Heart right ventricle (tissue), 16 donors: ENCODE results near the gene GRB10. TPM values are rescaled to one million over a fixed set of nuclear protein-coding genes. Genes with fewer than 3 reads are reported as not detected.

Experiments used
- ATAC-seq, 8 donors: fragments of 200-7000 bp; cut with Tn5 transposase; one replicate each; pipeline ENCODE4 v1.9.1; 2020; ENCODE audit warnings: mild to moderate bottlenecking in 8 of 8, moderate library complexity in 8 of 8, moderate number of reproducible peaks in 1 of 8
- DNase-seq, 2 donors: peaks; one replicate each; pipeline ENCODE4 v3.0.0-alpha.2; 2020
- H3K27ac ChIP-seq, 10 donors: fragments of 200-600 bp; sonication (generic) in 2 of 10; one replicate each; pipeline versions ENCODE4 v1.5.0 to v1.8.0; 2020 to 2022; ENCODE audit warnings: mild to moderate bottlenecking in 3 of 10
- H3K27me3 ChIP-seq, 7 donors: fragments of 200-600 bp; one replicate each; pipeline ENCODE4 v1.8.0; 2021 to 2022; ENCODE audit warnings: mild to moderate bottlenecking in 2 of 7
- H3K36me3 ChIP-seq, 9 donors: fragments of 200-600 bp; sonication (generic) in 1 of 9; one replicate each; pipeline versions ENCODE4 v1.5.0 to v1.8.0; 2020 to 2022; ENCODE audit warnings: mild to moderate bottlenecking in 2 of 9
- H3K4me1 ChIP-seq, 9 donors: fragments of 200-600 bp; sonication (generic) in 1 of 9; one replicate each; pipeline versions ENCODE4 v1.5.0 to v1.8.0; 2020 to 2022; ENCODE audit warnings: mild to moderate bottlenecking in 4 of 9
- H3K4me3 ChIP-seq, 10 donors: fragments of 200-600 bp; sonication (generic) in 2 of 10; one replicate each; pipeline versions ENCODE4 v1.5.0 to v1.8.0; 2020 to 2022; ENCODE audit warnings: mild to moderate bottlenecking in 7 of 10, moderate library complexity in 2 of 10
- H3K9me3 ChIP-seq, 11 donors: fragments of 200-600 bp in 10 of 11; sonication (generic) in 2 of 11; one replicate each; pipeline versions ENCODE4 v1.5.0 to v1.8.0; 2013 to 2022; ENCODE audit warnings: mild to moderate bottlenecking in 2 of 11, control low read depth in 1 of 11, moderate library complexity in 1 of 11
- WGBS, 2 donors: extraction: QIAGEN DNeasy Blood & Tissue Kit; methylation state at CpG; one replicate each; pipeline ENCODE4 v1.1.7; 2013; ENCODE audit warnings: inconsistent platforms in 1 of 2; 5-methylcytosine and 5-hydroxymethylcytosine counted together
- intact Hi-C, 10 donors: fragments of 100-400 bp; cut with DNase I; formaldehyde crosslinking; loops; one replicate each; pipeline versions ENCODE4 v1.11.1 to v1.14.2; 2022
- polyA plus RNA-seq, 2 donors: library from polyadenylated mRNA; stranded (reverse); fragments of 200-250 nt; gene quantifications; one replicate each; pipeline ENCODE4 v1.2.3, GENCODE V29; 2013
- total RNA-seq, 10 donors: library from RNA; stranded (reverse); fragmentation: NEBNext Ultra II Directional in 3 of 10; extraction: Animal tissue kit (Norgen Biotek cat#: 25700) in 3 of 10; gene quantifications; one replicate each; pipeline versions ENCODE4 v1.2.1 to v1.2.4, GENCODE V29; 2021 to 2023
- TF ChIP-seq, protein P1 (sequence below), 9 donors: fragments of 200-600 bp; sonication (generic) in 2 of 9; IDR thresholded peaks; one replicate each; pipeline versions ENCODE4 v1.5.0 to v1.8.0; 2021 to 2022; ENCODE audit warnings: antibody characterized with exemption in 9 of 9, mild to moderate bottlenecking in 5 of 9, moderate library complexity in 1 of 9
- donor health status: Arrhythmogenic right ventricular cardiomyopathy.
- donor health status: ischemic (EF 13 %, LVEDD 7.1; RV severe dilation, severe dysfunction).
- donor health status: healthy with polysubstance abuse.
- donor health status: DM: no; HTN: yes; CAD: no.
- donor health status: DM: no; HTN: no; CAD: no.
- donor health status: ischemic (EF 25% LVEDD 6.9; RV normal size, moderate dysfunction).
- donor health status: ischemic (EF 25% LVEDD 5.7; RV mildly dilated, moderate dysfunction).
- donor health status: healthy.
- donor health status: DM: yes; HTN: yes; CAD: no.
- donor health status: Ischemic cardiomyopathy.
- donor health status: ischemic (EF 35%, LVEDD 5.7; RV mildly dilated, moderate dysfunction).
- donor health status: nonischemic (EF 11% LVEDD 7.7; RV severe dilation, severe dysfunction).
- donor health status: DM: yes; HTN: yes; CAD: no.
- donor health status: PGD.
- donor health status: ischemic (EF 29% LVEDD 5.4; RV normal size, mild dysfunction).
- donor health status: nonischemic (EF 23%, LVEDD 6.1; RV moderate dilation, normal function).

GRB10 gene
- total and polyA plus RNA-seq, 12 donors: 13.2 to 48.7 (median 29.6) TPM

DNA sequence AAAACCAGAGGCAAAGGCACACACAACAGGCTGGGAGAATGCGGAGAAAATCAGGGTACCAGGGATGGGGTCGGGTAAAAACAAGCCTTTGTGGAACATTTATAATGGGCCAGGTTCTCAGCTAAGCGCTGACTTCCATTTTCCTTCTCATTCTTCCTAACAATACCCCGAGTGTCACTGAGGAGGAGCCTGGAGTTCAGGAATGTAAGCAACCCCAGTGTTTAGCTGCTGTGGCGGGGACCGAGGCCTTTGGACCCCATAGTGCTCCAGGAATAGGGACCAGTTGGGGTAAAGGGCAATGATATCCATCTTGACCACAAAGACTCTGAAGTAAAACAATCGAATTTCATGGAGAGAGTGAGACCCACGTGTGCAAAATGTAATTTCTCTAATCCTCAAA, 34.2 kb downstream of the GRB10 start:
- no peaks in the 10 kb centered on the region for H3K27me3 ChIP-seq
- TF ChIP-seq, protein P1, sequence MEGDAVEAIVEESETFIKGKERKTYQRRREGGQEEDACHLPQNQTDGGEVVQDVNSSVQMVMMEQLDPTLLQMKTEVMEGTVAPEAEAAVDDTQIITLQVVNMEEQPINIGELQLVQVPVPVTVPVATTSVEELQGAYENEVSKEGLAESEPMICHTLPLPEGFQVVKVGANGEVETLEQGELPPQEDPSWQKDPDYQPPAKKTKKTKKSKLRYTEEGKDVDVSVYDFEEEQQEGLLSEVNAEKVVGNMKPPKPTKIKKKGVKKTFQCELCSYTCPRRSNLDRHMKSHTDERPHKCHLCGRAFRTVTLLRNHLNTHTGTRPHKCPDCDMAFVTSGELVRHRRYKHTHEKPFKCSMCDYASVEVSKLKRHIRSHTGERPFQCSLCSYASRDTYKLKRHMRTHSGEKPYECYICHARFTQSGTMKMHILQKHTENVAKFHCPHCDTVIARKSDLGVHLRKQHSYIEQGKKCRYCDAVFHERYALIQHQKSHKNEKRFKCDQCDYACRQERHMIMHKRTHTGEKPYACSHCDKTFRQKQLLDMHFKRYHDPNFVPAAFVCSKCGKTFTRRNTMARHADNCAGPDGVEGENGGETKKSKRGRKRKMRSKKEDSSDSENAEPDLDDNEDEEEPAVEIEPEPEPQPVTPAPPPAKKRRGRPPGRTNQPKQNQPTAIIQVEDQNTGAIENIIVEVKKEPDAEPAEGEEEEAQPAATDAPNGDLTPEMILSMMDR (IDR thresholded peaks at IDR 0.05): no peak
- WGBS, 2 donors: 97 to 98% methylated on average over 8 of the region's 8 CpGs
- H3K36me3 ChIP-seq: peaks cover 0 to 62% (median 0%) of the 10 kb centered on the region in 9 donors
- ATAC-seq (no peak), DNase-seq (no peak)
- H3K4me3 ChIP-seq: no peak overlapping the region
- H3K9me3 ChIP-seq: no peaks in the 10 kb centered on the region
- no peak overlapping the region for H3K27ac ChIP-seq
- intact Hi-C loops: no loop called here
- H3K4me1 ChIP-seq: peaks cover 0 to 49% (median 19%) of the 10 kb centered on the region in 9 donors

DNA sequence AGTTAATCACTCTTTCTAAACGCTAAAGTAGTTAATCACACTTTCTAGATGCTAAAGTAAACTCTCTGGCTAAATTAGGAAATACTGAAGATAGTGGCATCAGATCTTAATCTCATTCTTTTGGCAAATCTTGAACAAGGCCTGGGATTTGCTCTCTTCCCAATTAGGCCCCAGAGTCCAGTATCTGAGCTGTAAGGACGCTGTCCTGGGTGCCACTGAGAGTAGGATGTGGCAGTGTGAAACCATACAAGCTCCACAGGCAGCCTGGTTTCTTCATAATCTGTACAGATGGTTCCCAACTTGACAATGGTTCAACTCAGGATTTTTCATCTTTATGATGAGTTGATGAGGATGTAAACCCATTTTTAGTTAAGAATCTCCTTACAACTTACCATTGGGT, 36.9 kb downstream of the GRB10 start:
- TF ChIP-seq, protein P1 (IDR thresholded peaks at IDR 0.05): no peak
- DNase-seq: no peak
- Histone ChIP-seq H3K4me1 (peaks cover 0 to 51% (median 19%) of the 10 kb centered on the region in 9 donors), H3K27ac (peak overlapping the region in 2 of 10 donors; percentile 33 to 42), H3K36me3 (peaks cover 0 to 39% (median 0%) of the 10 kb centered on the region in 9 donors), H3K27me3 (no peaks in the 10 kb centered on the region), H3K4me3 (no peak overlapping the region), H3K9me3 (no peaks in the 10 kb centered on the region)
- no peak for ATAC-seq
- 58 to 71% methylated on average over 2 of the region's 2 CpGs for WGBS, 2 donors
- intact Hi-C loops: no loop called here

DNA sequence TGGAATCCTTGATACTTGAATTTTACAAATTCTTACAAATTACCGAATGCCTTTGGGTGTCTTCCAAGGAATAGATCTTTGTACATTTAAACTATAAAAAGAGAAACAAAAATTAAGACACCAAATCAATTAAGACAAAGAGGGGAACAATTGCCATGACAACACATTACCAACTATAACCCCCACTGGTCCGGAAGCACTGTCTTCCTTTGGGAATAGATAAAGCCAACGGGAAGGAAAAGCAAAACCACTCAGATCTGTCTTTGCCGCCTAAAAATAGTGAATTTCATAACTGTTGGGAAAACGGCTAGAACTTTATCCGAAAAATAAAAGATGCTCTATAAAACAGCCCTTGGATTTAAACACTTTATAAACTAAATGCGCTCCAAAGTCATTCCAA, 37.4 kb downstream of the GRB10 start:
- Histone ChIP-seq H3K4me3 (no peak overlapping the region), H3K36me3 (peaks cover 0 to 38% (median 0%) of the 10 kb centered on the region in 9 donors), H3K27me3 (no peaks in the 10 kb centered on the region), H3K4me1 (peaks cover 0 to 55% (median 21%) of the 10 kb centered on the region in 9 donors), H3K27ac (peak overlapping the region in 2 of 10 donors; percentile 33 to 42), H3K9me3 (no peaks in the 10 kb centered on the region)
- WGBS, 2 donors: 55 to 73% methylated on average over 7 of the region's 7 CpGs
- intact Hi-C loops: no loop called here
- DNase-seq: no peak
- no peak for ATAC-seq
- TF ChIP-seq, protein P1 (IDR thresholded peaks at IDR 0.05): no peak

- H3K27me3 ChIP-seq: no peaks in the 10 kb centered on the region
- ATAC-seq: no peak
- 90 to 91% methylated on average over 11 of the region's 11 CpGs for WGBS, 2 donors
- no peaks in the 10 kb centered on the region for H3K9me3 ChIP-seq
- TF ChIP-seq, protein P1 (IDR thresholded peaks at IDR 0.05): no peak
- intact Hi-C loops: no loop called here
- H3K4me3 ChIP-seq: no peak overlapping the region
- H3K27ac ChIP-seq: no peak overlapping the region
- no peak for DNase-seq
- peaks cover 0 to 25% (median 0%) of the 10 kb centered on the region in 9 donors for H3K36me3 ChIP-seq
- H3K4me1 ChIP-seq: peaks cover 0 to 69% (median 32%) of the 10 kb centered on the region in 9 donors
Measured at GRCh38 chr7:50743893-50744292, 38.8 kb downstream of the GRB10 start.
